ENCODE measurements around the gene SLC45A2. TPM values are rescaled to one million over a fixed set of nuclear protein-coding genes. Genes with fewer than 3 reads are reported as not detected.
"Not testable (repeated sequence)": the region's sequence is repeated elsewhere in the genome, so short reads cannot be mapped to it uniquely, and the experiment has no call there.

Gene SLC45A2
- total RNA-seq, 8 experiments from 2014 or later, result 0.18 to 1.5 (median 0.47) TPM

DNA sequence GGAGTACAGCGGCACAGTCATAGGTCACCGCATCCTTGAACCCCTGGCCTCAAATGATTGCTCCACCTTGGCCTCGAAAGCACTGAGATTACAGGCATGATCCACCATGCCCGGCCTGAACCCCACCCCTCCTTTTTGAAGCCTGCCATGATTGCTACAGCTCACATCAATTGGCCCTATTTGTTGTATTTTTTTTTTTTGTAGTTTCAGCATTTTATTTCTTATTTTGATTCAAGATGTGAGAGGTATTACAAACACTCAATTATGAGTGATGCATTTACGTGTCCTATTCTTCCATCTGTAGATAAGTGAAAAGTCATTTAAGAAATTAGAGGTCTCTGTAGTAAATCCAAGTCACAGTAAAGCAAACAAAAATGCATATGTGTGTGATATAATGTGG lies 32.3 kb downstream of the SLC45A2 start:
- not testable (repeated sequence) for ATAC-seq (replicated peaks in 6 of 8)
- 48 to 100% (median 80%) methylated on average over 1 to 5 of the region's 5 CpGs; no CpG with 5 or more reads in 3 of the 10 experiments for WGBS, 10 experiments
- in situ Hi-C loops (cut with MboI; ENCODE audit: low pct_unique_long_range_greater_than_20kb in 2 of 9, low sequenced_read_pairs in 9 of 9, unreplicated experiment in 9 of 9), result loop anchor here in 1 of 9 experiments (25.0 kb wide), 1 partner anchor 515 kb away; the partner anchor contains the start of gene TARS1

GRCh38 chr5:33944543-33945132 lies 39.9 kb downstream of the SLC45A2 start:
- Histone ChIP-seq H3K27ac (no peak overlapping the region), H3K4me1 (replicated peaks in 1 of 2) (no peaks in the 10 kb centered on the region), H3K4me3 (no peak overlapping the region)
- ATAC-seq (replicated peaks in 6 of 8), result peak in 2 of 8 experiments; percentile 44 to 91
- in situ Hi-C loops (cut with MboI; ENCODE audit: low pct_unique_long_range_greater_than_20kb in 2 of 9, low sequenced_read_pairs in 9 of 9, unreplicated experiment in 9 of 9), result loop anchor here in 5 of 9 experiments (25.0 kb wide), 3 partner anchors 457 to 507 kb away; partner anchors contain the start of gene TARS1 (in 2 of the 5)
- WGBS, 10 experiments, result 0 to 100% (median 64%) methylated on average over 1 to 5 of the region's 12 CpGs; no CpG with 5 or more reads in 2 of the 10 experiments

More for the DNA sequence above, 32.3 kb downstream of the SLC45A2 start:
- H3K27ac ChIP-seq; H3K4me1 ChIP-seq (replicated peaks in 1 of 2); H3K4me3 ChIP-seq: not testable (repeated sequence)

GRCh38 chr5:33941090-33941489 lies 43.4 kb downstream of the SLC45A2 start:
- WGBS, 10 experiments, result 49 to 94% (median 79%) methylated on average over 1 to 5 of the region's 5 CpGs; no CpG with 5 or more reads in 3 of the 10 experiments
- no peaks in the 10 kb centered on the region for H3K4me1 ChIP-seq (replicated peaks in 1 of 2)
- ATAC-seq (replicated peaks in 6 of 8), result no peak
- in situ Hi-C loops (cut with MboI; ENCODE audit: low pct_unique_long_range_greater_than_20kb in 2 of 9, low sequenced_read_pairs in 9 of 9, unreplicated experiment in 9 of 9), result loop anchor here in 5 of 9 experiments (25.0 kb wide), 3 partner anchors 454 to 504 kb away; partner anchors contain the start of gene TARS1 (in 2 of the 5)
- no peak overlapping the region for H3K27ac ChIP-seq
- H3K4me3 ChIP-seq, result no peak overlapping the region

- in situ Hi-C loops (cut with MboI; ENCODE audit: low pct_unique_long_range_greater_than_20kb in 2 of 9, low sequenced_read_pairs in 9 of 9, unreplicated experiment in 9 of 9), result loop anchor here in 5 of 9 experiments (25.0 kb wide), 3 partner anchors 452 to 502 kb away; partner anchors contain the start of gene TARS1 (in 2 of the 5)
- no peak for ATAC-seq (replicated peaks in 6 of 8)
- 35 to 85% (median 75%) methylated on average over 2 to 8 of the region's 8 CpGs; no CpG with 5 or more reads in 1 of the 10 experiments for WGBS, 10 experiments
- H3K4me3 ChIP-seq, result no peak overlapping the region
- no peak overlapping the region for H3K27ac ChIP-seq
- no peaks in the 10 kb centered on the region for H3K4me1 ChIP-seq (replicated peaks in 1 of 2)
Observed at GRCh38 chr5:33939556-33940262, 44.8 kb downstream of the SLC45A2 start.

DNA sequence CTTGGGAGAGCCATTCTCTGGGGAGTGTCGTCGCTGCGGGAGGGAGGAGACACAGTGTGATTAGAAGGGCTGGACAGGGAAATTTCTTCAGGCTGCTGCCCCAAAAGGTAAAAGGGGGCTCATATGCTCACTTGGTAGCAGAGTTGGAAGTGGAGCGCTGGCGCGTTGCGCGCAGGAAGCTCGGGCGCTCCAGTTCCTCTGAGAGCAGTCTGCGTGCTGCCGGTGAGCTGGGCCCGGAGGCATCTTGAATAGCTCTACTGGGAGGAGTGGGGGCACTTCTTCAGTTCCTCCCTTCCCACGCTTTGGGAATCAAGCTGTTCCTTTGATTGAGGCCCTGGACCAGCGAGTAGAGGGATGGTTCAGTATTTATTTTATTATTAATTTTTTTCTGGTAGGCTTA lies 45.6 kb downstream of the SLC45A2 start:
- H3K4me3 ChIP-seq, result no peak overlapping the region
- ATAC-seq (replicated peaks in 6 of 8), result no peak
- in situ Hi-C loops (cut with MboI; ENCODE audit: low pct_unique_long_range_greater_than_20kb in 2 of 9, low sequenced_read_pairs in 9 of 9, unreplicated experiment in 9 of 9), result loop anchor here in 5 of 9 experiments (25.0 kb wide), 3 partner anchors 452 to 502 kb away; partner anchors contain the start of gene TARS1 (in 2 of the 5)
- no peaks in the 10 kb centered on the region for H3K4me1 ChIP-seq (replicated peaks in 1 of 2)
- H3K27ac ChIP-seq, result no peak overlapping the region
- 0 to 91% (median 40%) methylated on average over 1 to 13 of the region's 15 CpGs; no CpG with 5 or more reads in 4 of the 10 experiments for WGBS, 10 experiments

DNA sequence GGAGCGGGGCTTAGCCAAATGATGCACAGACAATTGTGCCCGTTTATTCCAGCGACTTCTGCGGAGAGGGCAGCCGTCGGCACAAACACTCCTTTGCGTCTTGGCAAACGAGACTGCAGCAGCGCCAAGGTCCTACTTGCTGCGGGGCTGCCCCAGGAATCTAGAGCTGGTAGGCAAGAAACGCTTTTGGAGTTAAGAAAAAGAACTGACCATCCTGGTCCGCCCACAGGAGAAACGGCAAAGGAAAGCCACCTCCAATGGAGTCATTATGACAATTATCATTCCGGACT lies 46.0 kb downstream of the SLC45A2 start:
- in situ Hi-C loops (cut with MboI; ENCODE audit: low pct_unique_long_range_greater_than_20kb in 2 of 9, low sequenced_read_pairs in 9 of 9, unreplicated experiment in 9 of 9), result loop anchor here in 5 of 9 experiments (25.0 kb wide), 3 partner anchors 451 to 501 kb away; partner anchors contain the start of gene TARS1 (in 2 of the 5)
- WGBS, 10 experiments, result 4 to 91% (median 20%) methylated on average over 1 to 9 of the region's 14 CpGs; no CpG with 5 or more reads in 5 of the 10 experiments
- no peak for ATAC-seq (replicated peaks in 6 of 8)
- no peaks in the 10 kb centered on the region for H3K4me1 ChIP-seq (replicated peaks in 1 of 2)
- no peak overlapping the region for H3K27ac ChIP-seq
- H3K4me3 ChIP-seq, result no peak overlapping the region

DNA sequence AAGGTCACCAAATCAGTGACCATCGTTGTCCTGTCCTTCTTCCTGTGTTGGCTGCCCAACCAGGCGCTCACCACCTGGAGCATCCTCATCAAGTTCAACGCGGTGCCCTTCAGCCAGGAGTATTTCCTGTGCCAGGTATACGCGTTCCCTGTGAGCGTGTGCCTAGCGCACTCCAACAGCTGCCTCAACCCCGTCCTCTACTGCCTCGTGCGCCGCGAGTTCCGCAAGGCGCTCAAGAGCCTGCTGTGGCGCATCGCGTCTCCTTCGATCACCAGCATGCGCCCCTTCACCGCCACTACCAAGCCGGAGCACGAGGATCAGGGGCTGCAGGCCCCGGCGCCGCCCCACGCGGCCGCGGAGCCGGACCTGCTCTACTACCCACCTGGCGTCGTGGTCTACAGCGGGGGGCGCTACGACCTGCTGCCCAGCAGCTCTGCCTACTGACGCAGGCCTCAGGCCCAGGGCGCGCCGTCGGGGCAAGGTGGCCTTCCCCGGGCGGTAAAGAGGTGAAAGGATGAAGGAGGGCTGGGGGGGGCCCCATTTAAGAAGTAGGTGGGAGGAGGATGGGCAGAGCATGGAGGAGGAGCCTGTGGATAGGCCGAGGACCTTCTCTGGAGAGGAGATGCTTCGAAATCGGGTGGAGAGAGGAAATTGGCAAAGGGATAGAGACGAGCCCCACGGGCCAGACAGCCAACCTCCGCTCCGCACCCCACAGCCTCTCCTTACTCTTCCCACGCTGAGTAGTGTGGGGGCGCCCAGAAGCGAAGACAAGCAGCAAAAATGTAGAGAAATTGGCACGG lies 46.6 kb downstream of the SLC45A2 start:
- H3K27ac ChIP-seq, result no peak overlapping the region
- WGBS, 10 experiments, result 86 to 100% (median 98%) methylated on average over 1 to 8 of the region's 54 CpGs; no CpG with 5 or more reads in 6 of the 10 experiments
- no peaks in the 10 kb centered on the region for H3K4me1 ChIP-seq (replicated peaks in 1 of 2)
- no peak overlapping the region for H3K4me3 ChIP-seq
- no peak for ATAC-seq (replicated peaks in 6 of 8)
- in situ Hi-C loops (cut with MboI; ENCODE audit: low pct_unique_long_range_greater_than_20kb in 2 of 9, low sequenced_read_pairs in 9 of 9, unreplicated experiment in 9 of 9), result loop anchor here in 5 of 9 experiments (25.0 kb wide), 3 partner anchors 451 to 501 kb away; partner anchors contain the start of gene TARS1 (in 2 of the 5)

- in situ Hi-C loops (cut with MboI; ENCODE audit: low pct_unique_long_range_greater_than_20kb in 2 of 9, low sequenced_read_pairs in 9 of 9, unreplicated experiment in 9 of 9), result loop anchor here in 5 of 9 experiments (25.0 kb wide), 3 partner anchors 450 to 500 kb away; partner anchors contain the start of gene TARS1 (in 2 of the 5)
- 16 to 100% (median 94%) methylated on average over 1 to 32 of the region's 54 CpGs; no CpG with 5 or more reads in 5 of the 10 experiments for WGBS, 10 experiments
- no peak for ATAC-seq (replicated peaks in 6 of 8)
- H3K4me3 ChIP-seq, result no peak overlapping the region
- H3K27ac ChIP-seq, result no peak overlapping the region
- no peaks in the 10 kb centered on the region for H3K4me1 ChIP-seq (replicated peaks in 1 of 2)
Observed at GRCh38 chr5:33937017-33937706, 47.3 kb downstream of the SLC45A2 start.

- H3K27ac ChIP-seq, result no peak within 1 kb of the TSS
- WGBS, 10 experiments, result 2 to 28% (median 6%) methylated on average over 9 to 22 of the region's 45 CpGs; no CpG with 5 or more reads in 4 of the 10 experiments
- in situ Hi-C loops (cut with MboI; ENCODE audit: low pct_unique_long_range_greater_than_20kb in 2 of 9, low sequenced_read_pairs in 9 of 9, unreplicated experiment in 9 of 9), result loop anchor here in 5 of 9 experiments (25.0 kb wide), 3 partner anchors 449 to 499 kb away; partner anchors contain the start of gene TARS1 (in 2 of the 5)
- peak; percentile 15 to 82 (median 77) for ATAC-seq (replicated peaks in 6 of 8)
- peaks cover 0 to 3% of the 10 kb centered on the region in 2 donors for H3K4me1 ChIP-seq (replicated peaks in 1 of 2)
- peak within 1 kb of the TSS; percentile 31 to 44 (median 34) for H3K4me3 ChIP-seq
Observed at GRCh38 chr5:33936381-33937016, 48.0 kb downstream of the SLC45A2 start, which contains the start of gene RXFP3. RXFP3 (plus strand) TSS chr5:33936386; CDS start chr5:33936741, 355 bp downstream.

GRCh38 chr5:33936004-33936380 lies 48.5 kb downstream of the SLC45A2 start:
- in situ Hi-C loops (cut with MboI; ENCODE audit: low pct_unique_long_range_greater_than_20kb in 2 of 9, low sequenced_read_pairs in 9 of 9, unreplicated experiment in 9 of 9), result loop anchor here in 5 of 9 experiments (25.0 kb wide), 3 partner anchors 449 to 499 kb away; partner anchors contain the start of gene TARS1 (in 2 of the 5)
- H3K4me3 ChIP-seq, result peak overlapping the region; percentile 31 to 44 (median 34)
- 0 to 20% (median 0%) methylated on average over 1 to 21 of the region's 30 CpGs; no CpG with 5 or more reads in 1 of the 10 experiments for WGBS, 10 experiments
- ATAC-seq (replicated peaks in 6 of 8), result peak; percentile 72 to 96 (median 92)
- H3K27ac ChIP-seq, result no peak overlapping the region
- peaks cover 0 to 3% of the 10 kb centered on the region in 2 donors for H3K4me1 ChIP-seq (replicated peaks in 1 of 2)

GRCh38 chr5:33934176-33934575 lies 50.3 kb downstream of the SLC45A2 start:
- in situ Hi-C loops (cut with MboI; ENCODE audit: low pct_unique_long_range_greater_than_20kb in 2 of 9, low sequenced_read_pairs in 9 of 9, unreplicated experiment in 9 of 9), result loop anchor here in 5 of 9 experiments (25.0 kb wide), 3 partner anchors 447 to 497 kb away; partner anchors contain the start of gene TARS1 (in 2 of the 5)

More at GRCh38 chr5:33934176-33934575, 50.3 kb downstream of the SLC45A2 start:
- Histone ChIP-seq H3K4me3 (no peak overlapping the region), H3K27ac (no peak overlapping the region), H3K4me1 (replicated peaks in 1 of 2) (peaks cover 0 to 3% of the 10 kb centered on the region in 2 donors)
- ATAC-seq (replicated peaks in 6 of 8), result peak in 3 of 8 experiments; percentile 33 to 83 (median 59)
- WGBS, 10 experiments, result 33 to 100% (median 69%) methylated on average over 1 of the region's 1 CpG; no CpG with 5 or more reads in 4 of the 10 experiments
